Type B pancreatic cell (in vitro differentiated cells): ENCODE data around the gene NTN3. TPM values are rescaled to one million over a fixed set of nuclear protein-coding genes. Genes with fewer than 3 reads are reported as not detected.

Experiments
- DNase-seq: peaks from one replicate; pipeline ENCODE4 v3.0.0; 2021; ENCODE audit warnings: mixed read lengths; ENCODE audit not compliant: unreplicated experiment; ENCODE audit errors: extremely low spot score
- H3K27ac Mint-ChIP-seq: 2 replicates; pipeline ENCODE4 v1.8.0; 2021; ENCODE audit warnings: mild to moderate bottlenecking, mixed read lengths
- H3K27me3 Mint-ChIP-seq: 2 replicates; pipeline ENCODE4 v1.8.0; 2021; ENCODE audit warnings: mixed read lengths
- H3K36me3 Mint-ChIP-seq: 2 replicates; pipeline ENCODE4 v1.8.0; 2021; ENCODE audit warnings: mixed read lengths
- H3K4me1 Mint-ChIP-seq: one replicate; pipeline ENCODE4 v1.8.0; 2021; ENCODE audit warnings: mixed read lengths; ENCODE audit not compliant: unreplicated experiment
- H3K4me3 Mint-ChIP-seq: 2 replicates; pipeline ENCODE4 v1.8.0; 2021; ENCODE audit warnings: mild to moderate bottlenecking, mixed read lengths
- H3K9me3 Mint-ChIP-seq: 2 replicates; pipeline ENCODE4 v1.8.0; 2021; ENCODE audit warnings: mixed read lengths
- CTCF ChIP-seq: fragments of 200-600 bp; sonication (generic); conservative IDR thresholded peaks from 2 replicates; pipeline ENCODE4 v1.5.0; 2021; ENCODE audit warnings: antibody characterized with exemption, mild to moderate bottlenecking
- total RNA-seq: library from RNA; stranded (reverse); gene quantifications from 2 replicates; pipeline ENCODE4 v1.2.1, GENCODE V29; 2021; ENCODE audit warnings: low replicate concordance

Gene NTN3
- total RNA-seq, 1 donor from 2014 or later, result 4.5 TPM

GRCh38 chr16:2496223-2497115, 25.4 kb downstream of the NTN3 start:
- Mint-ChIP-seq H3K4me3 (no peak overlapping the region), H3K9me3 (no peaks in the 10 kb centered on the region), H3K27me3 (no peaks in the 10 kb centered on the region), H3K36me3 (no peaks in the 10 kb centered on the region), H3K4me1 (peaks cover 7% of the 10 kb centered on the region), H3K27ac (no peak overlapping the region)
- no peak for DNase-seq
- TF ChIP-seq CTCF, result no peak

- TF ChIP-seq CTCF, result no peak
- H3K4me1 Mint-ChIP-seq, result peaks cover 7% of the 10 kb centered on the region
- H3K27ac Mint-ChIP-seq, result no peak overlapping the region
- no peaks in the 10 kb centered on the region for H3K9me3 Mint-ChIP-seq
- H3K27me3 Mint-ChIP-seq, result no peaks in the 10 kb centered on the region
- H3K36me3 Mint-ChIP-seq, result no peaks in the 10 kb centered on the region
- DNase-seq, result no peak
- no peak overlapping the region for H3K4me3 Mint-ChIP-seq
Observed at GRCh38 chr16:2497116-2497630, 26.1 kb downstream of the NTN3 start.

- no peaks in the 10 kb centered on the region for H3K36me3 Mint-ChIP-seq
- no peak overlapping the region for H3K4me3 Mint-ChIP-seq
- no peak for DNase-seq
- no peak for TF ChIP-seq CTCF
- no peaks in the 10 kb centered on the region for H3K9me3 Mint-ChIP-seq
- peaks cover 10% of the 10 kb centered on the region for H3K4me1 Mint-ChIP-seq
- no peak overlapping the region for H3K27ac Mint-ChIP-seq
- H3K27me3 Mint-ChIP-seq, result no peaks in the 10 kb centered on the region
Observed at GRCh38 chr16:2497695-2498484, 26.8 kb downstream of the NTN3 start.

GRCh38 chr16:2498531-2499253, 27.6 kb downstream of the NTN3 start:
- Mint-ChIP-seq H3K36me3 (no peaks in the 10 kb centered on the region), H3K27ac (no peak overlapping the region), H3K27me3 (no peaks in the 10 kb centered on the region), H3K4me1 (peaks cover 11% of the 10 kb centered on the region), H3K4me3 (no peak overlapping the region), H3K9me3 (no peaks in the 10 kb centered on the region)
- no peak for DNase-seq
- TF ChIP-seq CTCF, result no peak

GRCh38 chr16:2499454-2499853, 28.4 kb downstream of the NTN3 start:
- no peak overlapping the region for H3K4me3 Mint-ChIP-seq
- H3K36me3 Mint-ChIP-seq, result no peaks in the 10 kb centered on the region
- no peaks in the 10 kb centered on the region for H3K27me3 Mint-ChIP-seq
- TF ChIP-seq CTCF, result no peak
- peaks cover 11% of the 10 kb centered on the region for H3K4me1 Mint-ChIP-seq
- no peaks in the 10 kb centered on the region for H3K9me3 Mint-ChIP-seq
- no peak for DNase-seq
- H3K27ac Mint-ChIP-seq, result no peak overlapping the region
